ENCODE measurements around the gene HAPLN3. TPM values are rescaled to one million over a fixed set of nuclear protein-coding genes. Genes with fewer than 3 reads are reported as not detected.

The HAPLN3 gene
- total RNA-seq, 2 donors from 2014 or later = 138 to 203 TPM

DNA sequence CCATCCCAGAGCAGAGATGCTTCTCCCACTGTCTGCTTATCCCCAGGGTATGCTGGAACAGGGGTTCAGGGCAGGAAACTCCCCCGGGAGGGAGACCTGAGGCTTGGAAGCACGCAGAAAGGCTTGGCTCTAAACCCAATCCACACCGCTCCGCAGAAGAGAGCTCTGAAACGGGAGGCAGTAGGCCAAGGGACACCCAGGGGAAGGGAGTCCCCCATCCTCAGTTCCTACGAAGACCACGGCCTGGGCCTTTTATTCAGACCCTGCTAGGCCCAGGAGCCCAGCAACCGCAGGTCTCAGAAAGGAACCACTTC lies 1.8 kb upstream of the HAPLN3 start:
- Mint-ChIP-seq H3K9me3 (no peaks in the 10 kb centered on the region), H3K27me3 (peaks cover 0 to 2% of the 10 kb centered on the region in 2 donors), H3K4me1 (ENCODE audit: low read depth in 2 of 2) (peaks cover 12 to 37% of the 10 kb centered on the region in 2 donors), H3K4me3 (no peak overlapping the region), H3K36me3 (no peaks in the 10 kb centered on the region), H3K27ac (peak overlapping the region in 1 of 2 donors; percentile 26)
- no peak for DNase-seq (ENCODE audit: low spot score)
- no peak for ATAC-seq

DNA sequence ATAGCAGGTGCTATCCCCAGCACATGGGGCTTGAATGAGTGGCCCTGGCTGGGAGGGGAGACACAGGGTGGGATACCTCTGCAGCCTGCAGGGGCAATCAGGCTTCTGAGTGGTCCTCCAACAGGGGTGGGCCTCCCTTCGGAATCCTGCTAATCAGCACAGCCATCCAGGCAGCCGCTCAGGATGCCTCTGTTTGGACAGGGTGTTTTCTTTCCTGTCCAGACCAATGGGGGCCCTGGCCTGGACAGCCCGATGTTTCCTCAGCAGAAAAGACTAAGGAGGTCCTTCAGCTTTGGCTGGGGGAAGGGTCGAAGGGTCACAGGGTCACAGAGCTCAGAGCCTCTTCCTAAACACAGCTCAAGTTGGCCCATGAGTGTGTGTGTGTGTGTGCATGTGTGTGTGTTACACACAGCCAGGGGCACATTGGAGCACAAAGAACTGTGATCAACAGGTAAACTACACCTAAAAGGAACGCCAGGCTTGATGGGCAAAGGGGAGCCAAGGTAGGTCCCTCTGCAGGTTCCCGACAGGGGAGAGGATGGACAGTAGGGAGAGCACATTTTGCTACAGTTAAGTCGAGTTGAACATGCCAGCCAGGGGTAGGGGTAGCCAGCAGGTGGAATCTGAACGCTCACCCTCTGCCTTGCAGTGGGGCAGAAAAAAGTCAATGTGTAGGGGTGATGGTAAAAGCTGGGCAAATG lies 1.1 kb upstream of the HAPLN3 start:
- H3K4me1 Mint-ChIP-seq (ENCODE audit: low read depth in 2 of 2) = peaks cover 12 to 36% of the 10 kb centered on the region in 2 donors
- ATAC-seq = no peak
- no peaks in the 10 kb centered on the region for H3K9me3 Mint-ChIP-seq
- no peak for DNase-seq (ENCODE audit: low spot score)
- H3K36me3 Mint-ChIP-seq = no peaks in the 10 kb centered on the region
- H3K27me3 Mint-ChIP-seq = peaks cover 0 to 2% of the 10 kb centered on the region in 2 donors
- H3K4me3 Mint-ChIP-seq = no peak overlapping the region
- H3K27ac Mint-ChIP-seq = peak overlapping the region in 1 of 2 donors; percentile 26

DNA sequence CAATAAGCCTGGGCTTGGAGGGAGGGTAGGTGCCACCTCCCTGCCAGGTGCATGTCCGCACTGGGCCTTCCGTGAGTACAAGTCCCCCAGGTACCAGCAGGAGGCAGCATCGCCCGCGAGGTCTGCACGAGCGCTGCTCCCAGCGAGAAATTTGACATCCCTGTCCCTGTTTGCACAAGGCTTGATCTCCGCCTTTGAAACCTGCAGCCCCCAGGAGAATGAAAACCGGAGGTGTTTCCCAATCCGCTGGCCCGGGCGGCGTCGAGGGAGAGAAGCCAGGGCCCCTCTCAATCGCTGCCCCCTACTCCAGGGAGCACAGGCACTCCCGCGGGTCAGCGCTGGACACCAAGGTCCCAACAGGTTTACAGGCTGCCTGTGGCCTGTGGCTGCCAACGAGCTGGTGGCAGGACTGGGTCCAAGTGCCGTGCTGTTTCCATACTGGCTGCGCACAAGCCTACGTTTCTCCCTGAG lies 961 bp downstream of the HAPLN3 start:
- peak; percentile 74 for DNase-seq (ENCODE audit: low spot score)
- peak overlapping the region; percentile 77 for H3K4me3 Mint-ChIP-seq
- ATAC-seq = peak; percentile 63 to 66
- H3K4me1 Mint-ChIP-seq (ENCODE audit: low read depth in 2 of 2) = peaks cover 12 to 47% of the 10 kb centered on the region in 2 donors
- H3K27me3 Mint-ChIP-seq = peaks cover 0 to 2% of the 10 kb centered on the region in 2 donors
- no peaks in the 10 kb centered on the region for H3K9me3 Mint-ChIP-seq
- H3K36me3 Mint-ChIP-seq = no peaks in the 10 kb centered on the region
- peak overlapping the region in 1 of 2 donors; percentile 78 for H3K27ac Mint-ChIP-seq

DNA sequence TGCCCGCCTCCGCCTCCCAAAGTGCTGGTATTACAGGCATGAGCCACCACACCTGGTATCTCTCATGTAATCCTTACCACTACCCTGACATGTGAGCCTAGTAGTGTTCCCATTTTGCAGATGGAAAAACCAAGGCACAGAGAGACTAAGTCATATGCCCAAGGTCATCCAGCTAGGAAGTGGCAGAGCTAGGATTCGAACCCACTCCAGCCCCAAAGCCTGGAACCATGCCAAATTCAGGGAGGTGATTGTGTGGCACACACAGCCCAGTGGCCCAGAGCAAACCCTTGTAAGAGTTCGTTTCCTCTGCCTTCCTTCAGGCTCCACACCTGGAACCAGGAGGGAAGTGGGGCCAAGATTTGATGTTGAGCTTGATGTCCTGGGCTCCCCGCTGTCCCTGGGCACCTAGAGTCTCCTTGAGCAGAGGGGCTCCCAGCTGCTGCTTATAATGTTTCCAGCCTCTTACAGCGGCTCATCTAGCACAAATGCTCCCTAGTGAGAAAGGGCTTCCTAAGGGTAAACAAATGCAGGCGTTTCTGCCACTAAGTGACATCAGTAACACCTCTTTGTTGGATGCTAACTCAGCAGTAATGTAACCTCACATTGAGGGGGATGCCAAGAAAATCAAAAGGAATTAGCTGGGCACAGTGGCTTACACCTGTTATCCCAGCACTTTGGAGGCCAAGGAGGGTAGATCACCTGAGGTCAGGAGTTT lies 3.6 kb downstream of the HAPLN3 start:
- peaks cover 0 to 2% of the 10 kb centered on the region in 2 donors for H3K27me3 Mint-ChIP-seq
- H3K36me3 Mint-ChIP-seq = no peaks in the 10 kb centered on the region
- peaks cover 8 to 45% of the 10 kb centered on the region in 2 donors for H3K4me1 Mint-ChIP-seq (ENCODE audit: low read depth in 2 of 2)
- no peak overlapping the region for H3K4me3 Mint-ChIP-seq
- H3K27ac Mint-ChIP-seq = peak overlapping the region in 1 of 2 donors; percentile 61
- no peaks in the 10 kb centered on the region for H3K9me3 Mint-ChIP-seq
- no peak for ATAC-seq
- no peak for DNase-seq (ENCODE audit: low spot score)

DNA sequence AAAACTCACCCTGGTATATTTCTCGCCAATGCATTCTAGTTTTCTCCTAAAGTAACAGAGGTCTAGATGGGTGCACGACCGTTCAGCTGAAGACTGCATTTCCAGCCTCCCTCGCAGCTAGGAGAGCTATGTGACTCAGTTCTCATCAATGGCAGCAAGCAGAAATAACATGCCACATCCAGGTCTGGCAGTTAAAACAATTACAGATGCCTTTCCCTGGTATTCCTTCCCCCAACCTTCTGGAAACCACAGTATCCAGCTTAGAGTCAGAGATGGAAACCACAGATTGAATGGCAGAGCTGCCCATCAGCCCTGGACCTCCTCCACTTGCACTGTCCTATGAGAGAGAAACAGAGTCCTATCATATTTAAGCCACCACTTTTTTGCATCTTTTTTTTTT lies 4.8 kb downstream of the HAPLN3 start:
- peaks cover 0 to 1% of the 10 kb centered on the region in 2 donors for H3K27me3 Mint-ChIP-seq
- peak overlapping the region in 1 of 2 donors; percentile 61 for H3K27ac Mint-ChIP-seq

DNA sequence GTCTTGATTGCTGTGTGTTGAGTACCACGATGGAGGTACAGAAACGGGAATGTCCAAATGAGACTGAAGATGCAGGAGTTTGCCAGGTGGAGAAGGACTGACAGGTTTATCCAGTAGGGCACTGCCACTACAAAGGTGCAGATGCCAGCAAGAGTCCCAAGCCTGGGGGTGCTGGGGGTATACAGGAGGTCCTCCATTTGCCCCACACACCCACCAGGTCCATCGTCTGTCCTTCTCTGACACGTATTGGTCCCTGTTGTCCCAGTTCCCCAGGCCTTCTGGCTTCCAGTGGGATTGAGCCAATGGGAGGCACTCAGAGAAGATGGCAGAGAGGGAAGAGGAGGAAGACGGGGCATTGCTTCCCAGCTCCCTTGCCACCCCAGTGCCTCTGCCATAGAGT lies 6.6 kb downstream of the HAPLN3 start:
- Mint-ChIP-seq H3K4me3 (no peak overlapping the region), H3K27me3 (no peaks in the 10 kb centered on the region), H3K27ac (no peak overlapping the region), H3K9me3 (no peaks in the 10 kb centered on the region), H3K36me3 (no peaks in the 10 kb centered on the region), H3K4me1 (ENCODE audit: low read depth in 2 of 2) (peaks cover 0 to 32% of the 10 kb centered on the region in 2 donors)
- ATAC-seq (no peak), DNase-seq (ENCODE audit: low spot score) (no peak)

More for the DNA sequence above, 4.8 kb downstream of the HAPLN3 start:
- ATAC-seq (no peak), DNase-seq (ENCODE audit: low spot score) (no peak)
- Mint-ChIP-seq H3K36me3 (no peaks in the 10 kb centered on the region), H3K4me1 (ENCODE audit: low read depth in 2 of 2) (peaks cover 3 to 39% of the 10 kb centered on the region in 2 donors), H3K4me3 (no peak overlapping the region), H3K9me3 (no peaks in the 10 kb centered on the region)

DNA sequence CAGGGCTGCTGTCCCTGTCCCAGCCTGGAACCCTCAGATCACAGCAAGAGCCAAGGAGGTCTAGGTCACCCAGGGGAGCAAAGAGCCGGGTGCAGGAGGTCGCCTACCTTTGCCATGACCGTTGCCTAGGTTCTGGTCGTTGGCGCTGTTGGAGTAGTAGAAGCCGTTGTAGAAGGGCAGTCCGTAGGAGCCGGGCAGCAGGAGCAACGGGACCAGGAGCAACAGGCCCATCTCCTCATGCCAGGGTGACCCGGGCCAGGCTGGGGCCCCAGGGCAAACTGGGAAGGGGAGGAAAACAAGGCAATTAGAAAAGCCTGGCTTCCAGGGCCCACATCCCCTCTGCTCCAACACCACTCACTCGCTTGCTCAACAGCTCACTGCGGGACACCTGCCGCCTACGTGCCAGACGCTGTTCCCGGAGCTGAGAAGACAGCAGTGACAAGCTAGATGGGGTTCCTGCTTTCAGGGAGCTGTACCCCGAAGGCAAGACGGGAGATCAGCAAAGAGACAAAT lies 8.2 kb downstream of the HAPLN3 start:
- no peak for DNase-seq (ENCODE audit: low spot score)
- Mint-ChIP-seq H3K4me3 (no peak overlapping the region), H3K9me3 (no peaks in the 10 kb centered on the region), H3K4me1 (ENCODE audit: low read depth in 2 of 2) (peaks cover 0 to 25% of the 10 kb centered on the region in 2 donors), H3K27me3 (no peaks in the 10 kb centered on the region), H3K36me3 (no peaks in the 10 kb centered on the region), H3K27ac (no peak overlapping the region)
- no peak for ATAC-seq

DNA sequence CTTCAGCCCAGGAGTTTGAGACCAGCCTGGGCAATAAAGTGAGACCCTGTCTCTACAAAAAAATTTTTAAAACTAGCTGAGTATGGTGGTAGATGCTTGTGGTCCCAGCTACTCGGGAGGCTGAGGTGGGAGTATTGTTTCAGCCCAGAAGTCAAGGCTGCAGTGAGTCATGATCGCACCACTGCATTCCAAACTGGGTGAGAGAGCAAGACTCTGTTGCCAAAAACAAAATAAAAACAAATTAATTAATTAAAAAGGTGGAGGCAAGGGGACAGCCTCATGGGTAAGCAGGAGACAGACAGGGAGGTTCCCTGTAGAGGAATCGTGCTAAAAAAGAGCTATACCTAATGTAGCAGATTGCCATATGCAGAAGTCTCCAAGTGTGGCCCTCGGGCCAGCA lies 12.6 kb downstream of the HAPLN3 start:
- Mint-ChIP-seq H3K9me3 (no peaks in the 10 kb centered on the region), H3K27me3 (no peaks in the 10 kb centered on the region), H3K4me3 (no peak overlapping the region), H3K27ac (no peak overlapping the region), H3K4me1 (ENCODE audit: low read depth in 2 of 2) (peaks cover 0 to 10% of the 10 kb centered on the region in 2 donors), H3K36me3 (no peaks in the 10 kb centered on the region)
- ATAC-seq (no peak), DNase-seq (ENCODE audit: low spot score) (no peak)

DNA sequence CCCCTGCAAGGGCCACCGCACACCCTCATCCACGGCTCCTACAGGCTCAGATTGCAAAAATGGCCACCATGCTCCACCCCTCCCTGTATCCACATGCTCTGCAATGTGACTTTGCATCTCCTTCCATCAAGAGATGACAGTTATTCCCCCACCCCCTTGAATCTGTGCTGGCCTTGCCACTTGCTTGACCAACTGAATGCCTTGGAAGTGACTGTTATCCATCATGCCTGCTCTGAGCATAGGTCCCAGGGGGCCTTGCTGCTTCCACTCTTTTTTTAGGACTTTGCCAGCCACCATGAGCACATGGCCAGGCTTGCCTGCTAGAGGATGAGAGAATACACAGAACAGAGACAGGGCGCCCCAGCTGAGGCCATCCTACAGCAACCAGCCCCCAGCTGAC lies 13.6 kb downstream of the HAPLN3 start:
- no peaks in the 10 kb centered on the region for H3K27me3 Mint-ChIP-seq
- H3K4me1 Mint-ChIP-seq (ENCODE audit: low read depth in 2 of 2) = peaks cover 0 to 7% of the 10 kb centered on the region in 2 donors
- no peaks in the 10 kb centered on the region for H3K36me3 Mint-ChIP-seq
- no peak overlapping the region for H3K27ac Mint-ChIP-seq
- ATAC-seq (no peak), DNase-seq (ENCODE audit: low spot score) (no peak)
- H3K4me3 Mint-ChIP-seq = no peak overlapping the region
- H3K9me3 Mint-ChIP-seq = no peaks in the 10 kb centered on the region

DNA sequence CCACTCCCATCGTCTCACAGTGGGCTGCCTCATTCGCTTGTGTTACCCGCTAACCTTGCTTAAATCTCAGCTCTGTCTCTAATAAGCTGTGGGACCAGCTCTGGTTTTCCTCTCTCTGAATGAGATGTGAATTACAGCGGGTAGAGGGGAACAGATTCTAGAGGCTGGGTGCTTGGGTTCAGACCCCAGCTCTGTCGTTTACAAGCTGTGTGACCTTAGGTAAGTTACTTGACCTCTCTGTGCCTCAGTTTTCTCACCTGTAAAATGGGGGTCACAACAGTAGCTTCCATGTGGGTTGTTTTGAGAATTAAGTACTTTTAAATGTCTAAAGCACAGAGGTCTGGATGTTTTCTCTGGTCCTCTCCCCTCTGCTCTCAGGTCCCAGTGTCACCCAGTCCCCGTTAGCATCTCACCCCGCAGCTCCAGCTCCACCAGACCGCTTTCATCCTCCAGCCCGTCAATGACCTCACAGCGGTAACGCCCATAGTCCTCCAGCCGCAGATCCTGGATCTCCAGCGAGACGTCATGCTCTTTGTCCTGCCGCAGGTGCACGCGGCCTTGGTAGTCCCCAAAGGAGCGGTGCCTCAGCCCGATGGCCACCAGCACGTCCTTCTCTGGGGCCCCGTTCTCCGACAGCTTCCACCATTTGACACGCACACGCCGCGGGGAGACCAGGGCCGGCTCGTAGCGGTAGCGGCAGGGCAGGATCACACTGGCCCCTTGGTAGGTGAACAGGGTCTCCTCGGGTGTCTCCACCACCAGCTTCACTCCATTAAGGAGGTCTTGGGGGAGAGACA lies 14.2 kb downstream of the HAPLN3 start:
- H3K27ac Mint-ChIP-seq = no peak overlapping the region
- peaks cover 0 to 9% of the 10 kb centered on the region in 2 donors for H3K4me1 Mint-ChIP-seq (ENCODE audit: low read depth in 2 of 2)
- no peak overlapping the region for H3K4me3 Mint-ChIP-seq
- no peaks in the 10 kb centered on the region for H3K36me3 Mint-ChIP-seq
- DNase-seq (ENCODE audit: low spot score) (no peak), ATAC-seq (no peak)
- no peaks in the 10 kb centered on the region for H3K9me3 Mint-ChIP-seq
- H3K27me3 Mint-ChIP-seq = no peaks in the 10 kb centered on the region

DNA sequence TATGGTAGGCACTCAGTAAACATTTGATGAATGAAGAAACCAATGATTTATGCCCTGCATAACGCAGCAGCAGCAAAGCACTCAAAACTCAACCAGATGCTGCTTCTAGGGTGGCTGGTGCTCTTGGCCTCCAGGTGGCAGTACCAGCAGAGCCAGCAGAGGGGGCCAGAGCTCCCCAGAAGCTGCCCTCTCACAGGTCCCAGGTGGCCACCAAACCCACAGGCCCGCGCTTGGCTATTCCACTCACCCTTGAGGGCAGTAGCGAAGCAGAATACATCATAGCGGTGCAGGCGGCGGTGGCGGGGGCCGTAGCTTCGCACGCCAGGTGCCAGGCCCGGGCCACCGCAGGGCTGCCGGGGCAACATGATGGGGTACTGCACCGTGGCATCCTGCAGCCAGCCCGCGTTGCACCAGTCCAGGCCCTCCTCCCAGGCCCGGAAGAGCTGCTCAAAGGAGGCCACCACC lies 16.6 kb downstream of the HAPLN3 start:
- DNase-seq (ENCODE audit: low spot score) = no peak

DNA sequence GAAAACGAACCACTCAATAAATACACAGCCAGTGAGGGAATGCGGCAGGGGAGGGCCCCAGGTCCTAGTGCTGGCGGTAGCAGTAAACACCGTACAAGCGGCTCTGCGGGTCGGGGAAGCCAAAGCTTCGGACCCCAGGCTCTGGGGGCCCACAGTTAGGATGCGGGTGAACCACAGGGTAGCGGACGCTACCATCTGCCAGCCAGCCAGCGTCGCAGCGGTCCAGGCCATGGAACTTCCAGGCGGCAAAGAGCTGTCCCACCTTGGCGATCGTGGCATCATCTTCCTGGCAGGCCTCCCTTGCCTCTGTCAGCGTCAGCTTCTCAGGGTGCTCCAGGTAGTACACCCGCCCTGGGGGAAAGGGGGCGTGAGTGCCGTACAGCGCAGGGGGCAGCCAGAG lies 17.4 kb downstream of the HAPLN3 start:
- Mint-ChIP-seq H3K27me3 (no peaks in the 10 kb centered on the region), H3K4me3 (no peak overlapping the region), H3K27ac (no peak overlapping the region), H3K36me3 (no peaks in the 10 kb centered on the region), H3K4me1 (ENCODE audit: low read depth in 2 of 2) (peaks cover 0 to 9% of the 10 kb centered on the region in 2 donors), H3K9me3 (no peaks in the 10 kb centered on the region)
- no peak for DNase-seq (ENCODE audit: low spot score)
- ATAC-seq = no peak

More for the DNA sequence above, 16.6 kb downstream of the HAPLN3 start:
- no peaks in the 10 kb centered on the region for H3K27me3 Mint-ChIP-seq
- H3K36me3 Mint-ChIP-seq = no peaks in the 10 kb centered on the region
- H3K9me3 Mint-ChIP-seq = no peaks in the 10 kb centered on the region
- H3K27ac Mint-ChIP-seq = no peak overlapping the region
- no peak overlapping the region for H3K4me3 Mint-ChIP-seq
- H3K4me1 Mint-ChIP-seq (ENCODE audit: low read depth in 2 of 2) = peaks cover 0 to 9% of the 10 kb centered on the region in 2 donors
- ATAC-seq = peak; percentile 46 to 53

DNA sequence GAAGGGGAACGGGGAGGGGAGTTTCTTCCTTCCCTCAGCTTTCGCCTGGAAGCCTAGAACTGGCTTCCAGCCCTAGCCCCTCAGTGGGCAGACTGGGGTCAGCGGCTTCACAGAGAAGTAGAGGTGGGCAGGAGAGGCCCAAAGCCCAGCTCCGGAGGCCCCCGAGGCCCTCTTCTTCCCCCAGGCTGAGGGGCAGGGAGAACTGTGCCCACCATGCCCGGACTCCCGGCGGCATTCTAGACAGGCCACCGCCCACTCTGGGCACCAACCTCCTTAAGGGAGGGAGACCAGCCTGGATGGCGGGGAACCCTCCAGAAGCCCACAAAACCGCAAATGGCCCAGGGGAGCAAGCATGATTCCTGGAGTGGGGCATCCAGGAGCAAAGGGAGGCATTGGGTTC lies 17.9 kb downstream of the HAPLN3 start:
- Mint-ChIP-seq H3K27me3 (no peaks in the 10 kb centered on the region), H3K4me1 (ENCODE audit: low read depth in 2 of 2) (peaks cover 0 to 9% of the 10 kb centered on the region in 2 donors), H3K36me3 (no peaks in the 10 kb centered on the region), H3K4me3 (no peak overlapping the region), H3K27ac (no peak overlapping the region), H3K9me3 (no peaks in the 10 kb centered on the region)
- no peak for ATAC-seq
- no peak for DNase-seq (ENCODE audit: low spot score)
